GM19025 (cell line): Measurements from ENCODE around the gene CFDP1.

ENCODE experiments used
- ATAC-seq: cut with Tn5 transposase; IDR thresholded peaks from one replicate; pipeline ENCODE4 v1.9.1; 2021; ENCODE audit warnings: mild to moderate bottlenecking, low read depth, moderate library complexity; ENCODE audit not compliant: unreplicated experiment

Gene CFDP1

GRCh38 chr16:75377729-75378386 is 55.4 kb downstream of the CFDP1 start:
- no peak for ATAC-seq

- ATAC-seq = no peak
These were observed 56.7 kb downstream of the CFDP1 start for GRCh38 chr16:75376475-75377161.

GRCh38 chr16:75374388-75374787 is 58.9 kb downstream of the CFDP1 start:
- no peak for ATAC-seq

- no peak for ATAC-seq
These were observed 61.0 kb downstream of the CFDP1 start for GRCh38 chr16:75372236-75372856.

GRCh38 chr16:75371171-75371570 is 62.1 kb downstream of the CFDP1 start:
- no peak for ATAC-seq

- ATAC-seq = no peak
These were observed 69.0 kb downstream of the CFDP1 start for GRCh38 chr16:75364286-75364791.

- ATAC-seq = no peak
These were observed 70.5 kb downstream of the CFDP1 start for GRCh38 chr16:75362846-75363245.

- ATAC-seq = no peak
These were observed 71.4 kb downstream of the CFDP1 start for GRCh38 chr16:75361936-75362335.

- ATAC-seq = no peak
These were observed 79.1 kb downstream of the CFDP1 start for GRCh38 chr16:75354170-75354569.

GRCh38 chr16:75351183-75351582 is 82.1 kb downstream of the CFDP1 start:
- ATAC-seq = no peak

GRCh38 chr16:75345711-75346110 is 87.6 kb downstream of the CFDP1 start:
- no peak for ATAC-seq

- no peak for ATAC-seq
These were observed 89.4 kb downstream of the CFDP1 start for GRCh38 chr16:75343941-75344340.

- no peak for ATAC-seq
These were observed 90.0 kb downstream of the CFDP1 start for GRCh38 chr16:75343286-75343685.

- no peak for ATAC-seq
These were observed 90.9 kb downstream of the CFDP1 start for GRCh38 chr16:75342308-75342811.

GRCh38 chr16:75341564-75342307 is 91.6 kb downstream of the CFDP1 start:
- ATAC-seq = no peak

- ATAC-seq = no peak
These were observed 92.4 kb downstream of the CFDP1 start for GRCh38 chr16:75340741-75341491.

GRCh38 chr16:75337430-75337829 is 95.9 kb downstream of the CFDP1 start:
- ATAC-seq = no peak

GRCh38 chr16:75336521-75336920 is 96.8 kb downstream of the CFDP1 start:
- ATAC-seq = no peak

GRCh38 chr16:75333721-75334163 is 99.6 kb downstream of the CFDP1 start:
- no peak for ATAC-seq

- no peak for ATAC-seq
These were observed 103.4 kb downstream of the CFDP1 start for GRCh38 chr16:75329943-75330342.
